HG03108 (cell line): ENCODE data around the gene CYP4F2.
"Not testable (repeated sequence)": the region's sequence is repeated elsewhere in the genome, so short reads cannot be mapped to it uniquely, and the experiment has no call there.

ENCODE experiments used
- ATAC-seq: cut with Tn5 transposase; IDR thresholded peaks from one replicate; pipeline ENCODE4 v1.9.1; 2021; ENCODE audit warnings: moderate library complexity; ENCODE audit not compliant: unreplicated experiment

The CYP4F2 gene

DNA sequence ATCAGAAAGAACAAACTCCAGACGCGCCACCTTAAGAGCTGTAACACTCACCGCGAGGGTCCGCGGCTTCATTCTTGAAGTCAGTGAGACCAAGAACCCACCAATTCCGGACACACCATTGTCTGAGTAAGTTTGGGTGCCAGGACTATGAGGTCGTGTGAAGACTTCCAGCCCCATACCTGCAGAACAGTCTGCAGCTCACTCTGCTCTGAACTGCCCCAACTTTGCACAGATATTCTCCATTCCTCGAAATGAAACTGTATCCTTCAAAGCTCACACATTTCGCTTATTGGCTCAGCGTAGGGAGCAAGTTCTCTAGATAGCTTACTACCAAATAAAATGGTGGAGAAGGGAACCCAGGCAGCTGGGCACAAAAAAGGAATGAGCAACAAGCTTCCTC, 2.6 kb upstream of the CYP4F2 start:
- no peak for ATAC-seq

DNA sequence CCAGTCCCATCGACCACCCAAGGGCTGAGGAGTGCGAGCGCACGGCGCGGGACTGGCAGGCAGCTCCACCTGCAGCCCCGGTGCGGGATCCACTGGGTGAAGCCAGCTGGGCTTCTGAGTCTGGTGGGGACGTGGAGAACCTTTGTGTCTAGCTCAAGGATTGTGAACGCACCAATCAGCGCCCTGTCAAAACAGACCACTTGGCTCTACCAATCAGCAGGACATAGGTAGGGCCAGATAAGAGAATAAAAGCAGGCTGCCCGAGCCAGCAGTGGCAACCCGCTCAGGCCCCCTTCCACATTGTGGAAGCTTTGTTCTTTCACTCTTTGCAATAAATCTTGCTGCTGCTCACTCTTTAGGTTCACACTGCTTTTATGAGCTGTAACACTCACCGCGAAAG, 2.2 kb upstream of the CYP4F2 start:
- ATAC-seq = not testable (repeated sequence)

GRCh38 chr19:15899561-15899960, 1.7 kb upstream of the CYP4F2 start:
- not testable (repeated sequence) for ATAC-seq

GRCh38 chr19:15897026-15897737, 692 bp downstream of the CYP4F2 start:
- ATAC-seq = no peak

- ATAC-seq = no peak
Observed at GRCh38 chr19:15895876-15896430, 1.9 kb downstream of the CYP4F2 start.

- no peak for ATAC-seq
Observed at GRCh38 chr19:15894359-15894758, 3.5 kb downstream of the CYP4F2 start.

- ATAC-seq = no peak
Observed at GRCh38 chr19:15893477-15893876, 4.4 kb downstream of the CYP4F2 start.

DNA sequence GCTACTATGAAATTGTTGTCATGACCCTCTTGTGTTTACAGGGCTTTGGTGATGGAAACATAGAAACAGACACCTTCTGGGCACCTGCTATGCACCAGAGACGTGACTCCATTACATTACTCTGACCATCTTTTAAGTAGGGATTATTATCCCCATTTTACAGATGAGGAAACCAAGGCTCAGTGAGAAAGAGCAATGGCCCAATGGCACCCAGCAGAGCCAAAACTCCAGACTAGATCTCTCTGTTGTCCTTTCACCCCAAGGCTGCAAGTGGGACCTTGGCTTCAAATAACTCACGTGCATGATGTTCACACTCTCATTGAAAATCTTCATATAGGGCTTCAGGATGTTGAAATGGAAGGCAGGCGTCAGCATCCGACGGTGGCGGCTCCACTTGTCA, 5.9 kb downstream of the CYP4F2 start:
- no peak for ATAC-seq

- ATAC-seq = no peak
Observed at GRCh38 chr19:15891434-15891833, 6.4 kb downstream of the CYP4F2 start.

GRCh38 chr19:15889339-15889738, 8.5 kb downstream of the CYP4F2 start:
- ATAC-seq = not testable (repeated sequence)

GRCh38 chr19:15885919-15886318, 12.0 kb downstream of the CYP4F2 start:
- no peak for ATAC-seq

GRCh38 chr19:15885167-15885566, 12.7 kb downstream of the CYP4F2 start:
- ATAC-seq = no peak

DNA sequence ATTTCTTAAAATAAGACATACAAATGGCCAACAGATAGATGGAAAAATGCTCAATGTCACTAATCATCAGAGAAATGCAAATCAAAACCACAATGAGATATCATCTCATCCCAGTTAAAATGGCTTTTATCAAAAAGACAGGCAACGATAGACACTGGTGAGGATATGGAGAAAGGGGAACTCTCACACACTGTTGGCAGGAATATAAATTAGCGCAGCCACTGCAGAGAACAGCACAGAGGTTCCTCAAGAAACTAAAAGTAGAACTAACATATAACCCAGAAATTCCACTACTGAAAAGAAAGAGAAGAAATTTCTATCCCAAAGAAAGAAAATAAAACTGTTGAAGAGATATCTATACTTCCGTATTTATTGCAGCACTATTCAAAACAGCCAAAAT, 14.5 kb downstream of the CYP4F2 start:
- ATAC-seq = not testable (repeated sequence)

DNA sequence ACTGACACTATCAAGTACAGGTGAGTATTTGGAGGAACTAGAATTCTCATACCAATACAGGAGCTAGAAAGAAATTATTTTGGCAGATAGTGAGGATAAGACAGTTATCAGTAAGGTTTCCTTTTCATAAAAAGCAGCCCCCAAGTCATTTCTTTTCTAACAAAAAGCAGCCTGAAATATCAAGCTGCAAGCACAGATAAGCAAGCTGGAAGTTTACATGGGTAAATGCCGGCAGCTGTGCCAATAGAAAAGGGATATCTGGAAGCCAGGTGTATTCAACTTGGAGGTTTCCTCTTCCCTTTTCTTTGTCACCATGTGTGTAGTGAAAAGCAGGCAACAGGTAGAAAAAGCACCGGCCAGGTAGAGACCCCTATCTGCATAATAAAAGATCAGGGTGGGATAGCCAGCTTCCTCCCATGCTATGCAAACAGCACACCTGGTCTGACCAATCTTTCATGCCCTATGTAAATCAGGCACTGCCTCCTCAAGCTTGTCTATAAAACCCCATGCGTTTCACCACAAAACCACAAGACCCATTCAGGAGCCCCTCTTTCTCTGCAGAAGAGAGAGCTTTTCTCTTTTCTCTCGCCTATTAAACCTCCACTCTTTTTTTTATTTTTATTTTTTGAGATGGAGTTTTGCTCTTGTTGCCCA, 22.9 kb downstream of the CYP4F2 start:
- no peak for ATAC-seq

- not testable (repeated sequence) for ATAC-seq
Observed at GRCh38 chr19:15873771-15874170, 24.1 kb downstream of the CYP4F2 start.

DNA sequence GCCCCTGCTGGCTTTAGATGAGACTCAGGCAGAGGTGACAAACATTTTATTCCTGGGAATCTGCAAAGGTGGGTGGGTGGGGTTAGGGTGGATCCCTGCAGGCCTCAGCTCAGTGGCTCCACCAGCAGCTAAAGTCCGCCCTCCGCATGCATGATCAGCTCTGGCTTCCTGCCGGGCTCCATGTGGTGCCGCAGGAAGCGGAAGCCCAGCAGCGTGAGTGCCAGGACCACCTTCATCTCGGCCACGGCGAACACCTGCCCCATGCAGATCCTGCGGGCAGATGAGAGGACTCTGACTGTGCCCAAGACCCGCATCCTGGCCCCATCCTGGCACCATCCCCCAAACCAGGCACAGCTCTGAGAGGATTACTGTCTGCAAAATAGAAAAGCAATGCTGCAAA, 26.3 kb downstream of the CYP4F2 start:
- no peak for ATAC-seq

- no peak for ATAC-seq
Observed at GRCh38 chr19:15869873-15870272, 28.0 kb downstream of the CYP4F2 start.

DNA sequence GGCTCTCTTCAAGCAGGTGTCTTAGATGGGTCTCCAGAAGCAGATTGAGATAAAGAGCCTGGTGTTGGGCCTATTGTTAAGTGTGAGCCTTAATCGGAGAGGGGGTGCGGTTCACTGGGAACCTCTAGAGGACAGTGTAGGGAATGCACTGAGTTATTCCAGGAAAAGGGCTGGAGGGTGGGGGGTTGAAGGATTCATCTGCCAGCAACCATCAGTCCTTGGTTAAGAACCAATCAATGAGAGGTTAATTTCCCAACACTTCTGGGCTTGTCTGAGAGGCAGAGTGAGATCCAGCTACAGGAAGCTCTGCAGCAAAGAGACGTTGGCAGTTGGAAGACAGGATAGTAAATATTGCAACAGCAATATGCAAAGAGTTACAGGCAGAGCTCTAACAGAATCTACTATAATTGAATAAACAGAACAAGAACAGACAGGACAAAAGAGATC, 28.7 kb downstream of the CYP4F2 start:
- ATAC-seq = no peak

DNA sequence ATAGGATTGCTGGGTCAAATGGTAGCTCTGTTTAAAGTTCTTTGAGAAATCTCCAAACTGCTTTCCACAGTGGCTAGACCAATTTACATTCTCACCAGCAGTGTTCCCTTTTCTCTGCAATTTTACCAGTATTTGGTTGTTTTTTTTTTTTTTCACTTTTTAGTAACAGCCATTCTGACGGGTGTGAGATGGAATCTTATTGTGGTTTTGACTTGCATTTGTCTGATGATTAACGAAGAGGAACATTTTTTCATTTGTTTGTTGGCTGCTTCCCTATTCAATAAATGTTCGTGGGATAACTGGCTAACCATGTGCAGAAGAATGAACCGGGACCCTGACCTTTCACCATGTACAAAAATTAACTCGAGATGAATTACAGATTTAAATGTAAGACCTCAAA, 31.2 kb downstream of the CYP4F2 start:
- no peak for ATAC-seq

DNA sequence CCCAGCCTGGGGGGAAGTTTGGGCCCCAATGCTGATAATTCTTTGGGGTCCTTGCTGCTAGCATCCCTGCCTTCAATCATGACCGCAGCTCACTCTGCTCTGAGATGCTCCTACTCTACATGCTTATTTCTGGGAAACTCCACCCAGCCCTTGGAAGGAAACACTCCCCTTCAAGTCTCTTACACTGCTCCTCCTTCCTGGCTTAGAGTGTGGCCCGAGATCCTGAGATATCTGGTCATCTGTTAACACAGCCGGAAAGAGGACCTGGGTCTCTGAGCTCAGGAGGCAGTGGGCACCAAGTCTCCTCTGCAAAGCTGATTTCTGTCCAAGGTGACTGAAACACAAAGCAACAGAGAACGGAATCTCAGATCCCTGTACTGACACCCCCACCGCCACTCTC, 33.0 kb downstream of the CYP4F2 start:
- no peak for ATAC-seq

DNA sequence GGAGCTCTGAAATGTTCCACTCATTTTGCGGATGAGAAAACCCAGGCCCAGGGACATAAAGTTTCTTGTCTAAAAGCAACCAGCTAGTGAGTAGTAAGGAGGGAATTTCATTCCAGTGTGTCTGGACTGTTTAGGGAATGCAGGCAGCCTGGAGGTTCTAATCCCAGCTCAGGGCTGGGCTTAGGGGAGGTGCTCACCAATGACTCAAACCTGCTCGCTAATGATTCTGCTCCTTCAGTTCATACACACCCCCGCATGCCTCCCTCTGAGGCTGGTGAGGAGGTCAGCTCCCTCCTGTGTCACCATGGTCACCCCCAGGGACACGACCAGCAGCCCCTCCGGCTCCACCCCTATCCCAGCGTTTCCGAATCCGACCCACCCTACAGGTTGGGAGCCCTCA, 34.6 kb downstream of the CYP4F2 start:
- ATAC-seq = no peak

- ATAC-seq = no peak
Observed at GRCh38 chr19:15862444-15862843, 35.4 kb downstream of the CYP4F2 start.
